Occipital lobe (tissue), 2 donors: ENCODE results near the gene PTPRR. TPM values are rescaled to one million over a fixed set of nuclear protein-coding genes. Genes with fewer than 3 reads are reported as not detected.
A peak's percentile ranks its signal among the peaks of the same experiment; 100 is the strongest.

ENCODE experiments used
- DNase-seq: peaks from one replicate; lab custom pipeline; 2025; lab: John Stamatoyannopoulos, UW
- total RNA-seq: library from RNA; depleted of rRNA; stranded (reverse); fragments of >200 nt; gene quantifications from one replicate; pipeline ENCODE4 v1.2.3, GENCODE V29; 2014

PTPRR gene
- total RNA-seq, 1 donor from 2014 or later: 19.5 TPM

GRCh38 chr12:70910666-70911065, 9.9 kb downstream of the PTPRR start:
- no peak for DNase-seq

- DNase-seq: no peak
Observed at GRCh38 chr12:70908978-70909377, 11.6 kb downstream of the PTPRR start.

- no peak for DNase-seq
Observed at GRCh38 chr12:70907412-70907811, 13.1 kb downstream of the PTPRR start.

- no peak for DNase-seq
Observed at GRCh38 chr12:70895956-70896355, 24.6 kb downstream of the PTPRR start.

GRCh38 chr12:70892593-70892992, 27.9 kb downstream of the PTPRR start:
- DNase-seq: no peak

- no peak for DNase-seq
Observed at GRCh38 chr12:70890895-70891832, 29.4 kb downstream of the PTPRR start.

- DNase-seq: no peak
Observed at GRCh38 chr12:70885956-70886355, 34.6 kb downstream of the PTPRR start.

GRCh38 chr12:70883855-70884254, 36.7 kb downstream of the PTPRR start:
- no peak for DNase-seq

- no peak for DNase-seq
Observed at GRCh38 chr12:70880744-70881143, 39.8 kb downstream of the PTPRR start.

- DNase-seq: peak; percentile 3
Observed at GRCh38 chr12:70876952-70877351, 43.6 kb downstream of the PTPRR start.

GRCh38 chr12:70875628-70876027, 44.9 kb downstream of the PTPRR start:
- DNase-seq: no peak

GRCh38 chr12:70854881-70855568, 65.5 kb downstream of the PTPRR start:
- DNase-seq: no peak

GRCh38 chr12:70854138-70854537, 66.4 kb downstream of the PTPRR start:
- no peak for DNase-seq

GRCh38 chr12:70853326-70853725, 67.2 kb downstream of the PTPRR start:
- no peak for DNase-seq

- DNase-seq: no peak
Observed at GRCh38 chr12:70852416-70853150, 68.0 kb downstream of the PTPRR start.

- no peak for DNase-seq
Observed at GRCh38 chr12:70849265-70849960, 71.1 kb downstream of the PTPRR start.

GRCh38 chr12:70847871-70848270, 72.7 kb downstream of the PTPRR start:
- no peak for DNase-seq

GRCh38 chr12:70845268-70845667, 75.3 kb downstream of the PTPRR start:
- no peak for DNase-seq

GRCh38 chr12:70843363-70843762, 77.2 kb downstream of the PTPRR start:
- DNase-seq: no peak

- no peak for DNase-seq
Observed at GRCh38 chr12:70842942-70843341, 77.6 kb downstream of the PTPRR start.

- DNase-seq: no peak
Observed at GRCh38 chr12:70842136-70842535, 78.4 kb downstream of the PTPRR start.
